GM23338 (cell line): ENCODE results near the gene CCNB1.

Experiments used
- CTCF ChIP-seq, 2 experiments: fragments of 200-600 bp in 1 of 2; sonication (generic) in 1 of 2; conservative IDR thresholded peaks; 2 replicates each; pipeline versions ENCODE4 v1.5.1 to v1.6.1; 2016 to 2017; ENCODE audit warnings: antibody characterized with exemption in 2 of 2, low read depth in 2 of 2, mild to moderate bottlenecking in 2 of 2, moderate library complexity in 1 of 2
- EZH2 ChIP-seq: fragments of 200-600 bp; sonication (generic); IDR thresholded peaks from one replicate; pipeline ENCODE4 v1.8.0; 2017; ENCODE audit warnings: antibody characterized with exemption, mild to moderate bottlenecking, low read depth; ENCODE audit not compliant: unreplicated experiment
- EZH2phosphoT487 ChIP-seq: fragments of 200-600 bp; sonication (generic); IDR thresholded peaks from one replicate; pipeline ENCODE4 v1.8.1; 2018; ENCODE audit warnings: antibody characterized with exemption; ENCODE audit not compliant: unreplicated experiment
- JUNB ChIP-seq: IDR thresholded peaks from one replicate; pipeline ENCODE4 v1.6.1; 2016; ENCODE audit warnings: antibody characterized with exemption; ENCODE audit not compliant: unreplicated experiment
- POLR2AphosphoS5 ChIP-seq: IDR thresholded peaks from 2 replicates; pipeline ENCODE4 v1.6.1; 2016; ENCODE audit warnings: antibody characterized with exemption, low read depth
- REST ChIP-seq: IDR thresholded peaks from one replicate; pipeline ENCODE4 v1.6.1; 2018; ENCODE audit warnings: antibody characterized with exemption; ENCODE audit not compliant: unreplicated experiment
- ZNF331 ChIP-seq: fragments of 250-450 bp; sonication (Bioruptor Pico); IDR thresholded peaks from 2 replicates; pipeline ENCODE4 v1.5.0; 2020; ENCODE audit warnings: low read depth, mild to moderate bottlenecking, moderate library complexity

- TF ChIP-seq EZH2 (no peak), CTCF (conservative IDR thresholded peaks at IDR 0.05; ENCODE audit: low read depth in 2 of 2) (no peak), REST (no peak), EZH2phosphoT487 (no peak), ZNF331 (CRISPR knock-in tag) (no peak), POLR2AphosphoS5 (no peak), JUNB (no peak)
These were observed 979 bp downstream of the CCNB1 start for GRCh38 chr5:69167929-69168328.
